GM18858 (cell line): Measurements from ENCODE around the gene PIK3R5.

Experiments
- ATAC-seq: cut with Tn5 transposase; IDR thresholded peaks from one replicate; pipeline ENCODE4 v1.9.1; 2021; ENCODE audit not compliant: unreplicated experiment

PIK3R5 gene

GRCh38 chr17:8954339-8954738, 11.2 kb downstream of the PIK3R5 start:
- no peak for ATAC-seq

DNA sequence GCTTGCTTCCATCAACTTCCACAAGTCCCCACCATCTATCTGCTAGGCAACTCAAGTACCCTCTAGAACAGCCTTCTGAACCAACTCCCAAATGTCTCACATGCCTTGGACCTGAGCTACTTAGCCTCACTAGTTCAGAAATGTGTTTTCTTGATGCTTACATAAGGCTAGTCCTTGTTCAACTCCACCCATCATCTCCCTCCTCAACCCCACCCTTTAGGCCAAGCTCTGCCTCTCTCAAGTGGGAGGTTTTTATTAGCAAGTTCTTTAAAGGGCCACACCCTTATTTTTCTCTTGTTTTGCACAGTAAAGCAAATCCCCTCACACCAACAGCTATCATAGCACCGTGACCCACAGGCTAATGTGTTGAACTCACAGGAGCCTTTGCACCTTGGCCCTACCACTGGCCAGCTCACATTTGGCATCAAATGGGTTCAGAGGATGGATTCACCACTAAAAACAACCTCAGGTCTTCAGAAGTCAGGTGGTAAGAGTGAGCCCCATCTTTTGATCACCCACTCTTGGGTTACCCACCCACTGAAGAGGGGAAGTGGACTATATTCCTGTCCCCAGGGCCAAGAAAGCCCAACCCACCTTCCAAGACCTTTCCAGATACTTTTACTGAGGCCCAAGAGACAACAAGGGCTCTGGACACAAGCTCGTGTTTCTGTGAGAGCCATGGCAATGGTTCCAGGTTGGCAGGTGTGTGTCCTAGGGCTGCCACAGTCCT, 12.2 kb downstream of the PIK3R5 start:
- ATAC-seq, result no peak

DNA sequence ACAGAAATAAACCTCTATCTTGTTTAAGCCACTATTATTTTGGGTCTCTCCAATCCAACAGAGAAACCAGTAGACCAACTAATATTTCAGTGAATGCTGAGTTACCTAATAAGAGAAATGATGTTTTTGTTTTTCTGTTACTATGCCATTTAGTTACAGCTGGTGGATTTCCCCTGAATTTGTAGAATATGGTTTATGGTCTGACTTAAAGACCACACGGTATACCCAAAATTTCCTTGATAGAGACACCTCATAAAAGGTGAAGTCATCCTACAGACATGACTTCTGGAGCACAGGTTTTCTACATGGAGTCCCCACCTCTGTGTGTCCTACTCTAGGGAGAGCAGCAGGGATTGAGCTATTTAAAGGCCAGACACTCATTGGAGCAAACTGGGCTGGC, 13.3 kb downstream of the PIK3R5 start:
- ATAC-seq, result no peak

GRCh38 chr17:8951206-8951605, 14.3 kb downstream of the PIK3R5 start:
- ATAC-seq, result no peak

DNA sequence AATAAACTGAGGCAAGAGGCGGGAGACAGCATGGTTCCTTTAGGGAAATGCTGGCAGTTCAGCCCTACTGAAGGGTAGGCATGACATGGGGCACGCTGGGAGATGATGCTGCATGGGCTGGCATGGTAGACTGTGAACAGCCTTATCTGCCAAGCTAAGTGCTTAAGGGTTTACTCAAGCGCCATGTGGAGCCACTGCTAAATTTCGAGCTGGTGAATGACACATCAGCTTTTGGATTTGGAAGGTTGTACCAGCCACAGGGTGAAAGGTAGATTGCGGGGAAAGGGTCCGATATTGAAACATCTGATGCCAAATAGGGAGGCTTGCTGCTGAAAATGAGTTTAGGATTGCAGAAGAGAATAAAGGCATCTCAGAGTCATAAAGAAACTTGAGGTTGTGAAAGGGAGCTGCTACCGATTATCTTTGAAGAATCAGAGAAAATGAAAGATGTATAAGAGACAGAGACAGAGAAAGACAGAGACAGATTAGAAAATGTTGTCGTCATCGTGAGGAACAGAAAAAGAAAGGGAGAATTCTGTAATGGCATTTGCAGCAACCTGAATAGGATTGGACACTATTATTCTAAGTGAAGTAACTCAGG, 16.3 kb downstream of the PIK3R5 start:
- no peak for ATAC-seq

GRCh38 chr17:8948462-8948861, 17.0 kb downstream of the PIK3R5 start:
- ATAC-seq, result no peak

GRCh38 chr17:8947201-8947600, 18.3 kb downstream of the PIK3R5 start:
- no peak for ATAC-seq

GRCh38 chr17:8946476-8946875, 19.0 kb downstream of the PIK3R5 start:
- no peak for ATAC-seq

DNA sequence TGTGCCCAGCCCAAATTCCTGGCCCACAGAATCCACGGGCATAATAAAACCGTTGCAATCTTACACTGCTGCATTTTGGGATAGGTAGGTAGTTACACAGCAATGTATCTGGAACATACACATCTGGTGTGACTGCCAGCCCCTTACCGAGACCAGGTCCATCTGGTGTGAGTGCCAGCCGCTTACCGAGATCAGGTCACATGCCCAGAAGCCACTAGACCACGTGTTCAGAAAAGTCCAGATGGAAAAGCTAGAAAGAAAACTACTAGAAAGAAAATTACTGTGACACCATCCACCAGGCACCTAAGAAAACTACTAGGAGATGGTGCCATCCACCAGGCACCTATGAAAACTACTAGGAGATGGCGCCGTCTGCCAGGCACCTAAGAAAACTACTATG, 19.4 kb downstream of the PIK3R5 start:
- no peak for ATAC-seq

DNA sequence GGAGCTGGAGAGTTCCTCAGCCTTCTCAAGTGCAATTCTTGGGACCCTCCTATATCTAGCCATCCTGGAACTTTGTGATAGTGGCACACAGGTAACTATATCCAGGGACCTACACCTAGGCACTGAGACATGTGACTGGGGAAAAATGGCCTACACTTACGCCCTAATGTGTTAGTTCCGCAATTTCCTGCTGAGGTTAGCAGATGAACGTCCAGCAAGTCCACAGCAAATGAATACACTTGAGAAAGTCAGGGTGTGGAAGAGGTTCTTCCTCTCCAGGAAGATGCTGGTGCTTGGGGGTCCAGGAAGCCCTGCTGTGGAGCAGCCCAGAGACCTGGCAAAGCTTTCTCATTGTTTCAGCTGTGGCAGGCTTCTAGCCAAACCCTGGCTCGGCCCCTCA, 20.8 kb downstream of the PIK3R5 start:
- ATAC-seq, result no peak

- no peak for ATAC-seq
Measured at GRCh38 chr17:8944083-8944482, 21.4 kb downstream of the PIK3R5 start.

DNA sequence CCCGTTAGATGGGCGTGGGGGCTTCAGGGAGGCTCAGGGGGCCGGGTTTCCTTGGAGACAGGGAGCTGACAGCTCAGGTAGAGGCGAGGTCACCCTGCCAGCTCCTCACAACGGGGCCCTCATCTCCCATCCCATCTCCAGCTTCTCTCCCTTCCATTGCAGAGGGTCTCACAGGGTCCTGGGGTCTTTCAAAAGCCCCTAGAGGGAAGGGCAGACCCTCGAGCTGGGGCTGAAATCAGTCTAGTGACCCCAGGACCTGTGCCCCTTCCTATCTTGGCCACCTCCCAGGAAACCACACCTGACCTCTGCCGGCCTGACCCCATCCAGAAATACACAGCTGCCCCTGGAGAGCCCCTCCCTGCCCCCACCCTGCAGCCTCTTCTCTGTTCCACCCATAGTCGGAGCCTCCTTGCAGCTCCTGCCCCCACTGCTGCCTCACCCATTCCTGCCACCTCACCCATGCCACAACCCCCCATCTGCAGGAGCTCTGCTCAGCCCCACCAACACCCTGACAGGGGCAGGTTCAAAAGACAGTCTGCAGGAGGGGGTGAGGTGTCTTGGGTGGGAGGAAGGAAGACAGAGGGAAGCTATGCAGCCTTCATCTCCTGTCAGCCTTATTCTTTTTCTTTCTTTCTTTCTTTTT, 23.4 kb downstream of the PIK3R5 start:
- ATAC-seq, result no peak

DNA sequence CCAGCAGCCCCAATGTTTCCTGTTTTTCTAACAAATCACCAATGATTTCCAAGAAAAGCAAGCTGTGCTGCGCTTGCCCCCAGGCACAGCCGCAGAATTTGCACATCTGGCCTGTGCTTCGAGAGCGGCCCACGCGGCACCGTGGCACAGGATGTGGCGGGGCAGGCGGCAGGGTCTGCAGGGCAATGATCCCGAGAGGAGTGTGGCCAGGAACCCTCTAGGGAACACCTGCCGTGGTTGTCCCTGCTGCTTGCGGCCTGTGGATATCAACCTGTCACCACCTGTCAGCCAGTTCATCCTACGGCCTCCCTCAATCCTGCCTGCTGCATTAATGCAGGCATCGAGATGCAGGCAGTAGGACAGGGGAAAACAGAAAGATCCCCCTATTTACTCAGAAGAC, 24.0 kb downstream of the PIK3R5 start:
- no peak for ATAC-seq

DNA sequence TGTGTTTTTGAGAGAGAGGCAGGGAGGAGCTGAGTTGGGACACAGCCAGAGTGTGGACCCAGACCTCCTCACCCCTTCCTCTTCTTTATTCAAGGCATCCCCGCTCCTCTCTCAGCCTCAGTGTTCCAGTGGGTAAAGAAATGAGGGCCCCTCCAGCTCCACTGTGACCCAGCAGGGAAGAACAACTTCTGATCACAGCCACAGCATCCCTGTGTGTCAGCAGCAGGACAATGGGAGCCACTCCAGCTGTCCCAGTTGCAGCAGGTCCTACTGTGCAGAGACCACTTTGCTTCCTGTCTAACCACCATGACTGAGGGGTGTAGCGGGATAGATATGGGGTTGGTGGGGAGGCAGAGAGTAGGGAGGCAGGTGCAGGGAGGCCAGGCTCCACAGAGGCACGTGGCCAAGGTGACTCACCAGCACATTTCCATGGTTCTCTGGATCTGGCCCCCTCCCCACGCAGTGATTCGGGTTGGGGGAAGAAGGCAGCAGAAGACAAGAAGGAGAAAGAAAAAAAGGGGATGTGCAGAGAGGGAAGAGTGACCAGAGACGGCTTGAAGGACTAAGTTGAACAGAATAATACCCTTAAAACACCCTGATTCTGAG, 24.5 kb downstream of the PIK3R5 start:
- no peak for ATAC-seq

DNA sequence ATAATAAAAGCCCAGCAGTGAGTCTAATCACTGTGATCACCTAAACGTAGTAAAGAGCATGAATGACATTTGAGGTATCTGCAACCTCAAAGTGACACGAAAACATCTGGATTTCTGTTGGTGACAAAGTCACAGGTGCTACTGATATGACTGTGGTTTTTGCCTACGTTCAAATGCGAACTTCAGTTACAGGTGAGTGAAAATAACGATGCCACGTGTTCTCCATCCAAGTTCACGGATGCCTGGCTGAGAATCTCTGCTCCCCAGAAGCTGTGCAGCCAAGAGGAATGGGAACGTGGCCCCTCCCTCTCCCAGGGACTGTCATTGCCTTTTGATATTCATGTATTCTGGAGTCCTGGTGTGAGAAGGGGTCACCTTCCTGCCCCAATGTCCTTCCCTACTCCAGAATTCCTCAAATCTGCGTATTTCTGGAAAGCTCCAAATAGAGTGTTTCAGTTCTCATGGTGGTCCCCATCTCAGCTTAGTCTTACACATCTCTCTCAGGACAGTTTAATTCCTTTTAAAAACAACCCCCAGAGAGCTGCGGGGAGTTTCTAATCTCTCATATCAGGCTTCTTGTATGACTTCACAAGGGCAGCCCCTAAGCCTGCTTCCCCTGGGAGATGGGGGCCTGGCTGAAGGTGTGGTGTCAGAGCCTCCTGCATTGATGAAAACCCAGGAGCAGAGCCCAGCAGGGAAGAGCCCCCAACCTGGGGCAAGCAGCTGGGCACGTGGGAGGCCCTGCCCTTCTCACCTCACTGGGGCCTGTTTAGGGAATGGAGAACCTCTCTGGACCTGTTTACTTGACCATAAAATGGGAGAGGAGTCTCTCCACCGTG, 25.8 kb downstream of the PIK3R5 start:
- no peak for ATAC-seq

DNA sequence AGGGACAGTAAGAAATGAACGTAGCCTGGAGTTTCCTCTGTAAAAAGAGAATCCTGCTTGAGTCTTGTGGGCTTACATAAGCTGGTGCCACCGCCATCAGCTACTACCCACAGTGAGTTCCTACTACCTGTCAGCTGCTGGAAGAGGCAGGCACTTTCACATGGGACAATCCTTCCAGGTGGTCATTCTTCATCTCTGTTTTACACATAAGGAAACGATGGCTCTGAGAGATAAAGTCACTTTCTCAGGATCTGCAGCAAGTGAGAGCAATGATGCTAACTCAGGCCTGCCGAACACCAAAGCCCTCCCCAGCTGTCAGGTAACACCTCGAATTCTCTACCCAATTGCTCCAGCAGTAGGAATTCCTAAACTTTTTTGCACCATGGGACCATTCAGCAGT, 26.6 kb downstream of the PIK3R5 start:
- ATAC-seq, result no peak

DNA sequence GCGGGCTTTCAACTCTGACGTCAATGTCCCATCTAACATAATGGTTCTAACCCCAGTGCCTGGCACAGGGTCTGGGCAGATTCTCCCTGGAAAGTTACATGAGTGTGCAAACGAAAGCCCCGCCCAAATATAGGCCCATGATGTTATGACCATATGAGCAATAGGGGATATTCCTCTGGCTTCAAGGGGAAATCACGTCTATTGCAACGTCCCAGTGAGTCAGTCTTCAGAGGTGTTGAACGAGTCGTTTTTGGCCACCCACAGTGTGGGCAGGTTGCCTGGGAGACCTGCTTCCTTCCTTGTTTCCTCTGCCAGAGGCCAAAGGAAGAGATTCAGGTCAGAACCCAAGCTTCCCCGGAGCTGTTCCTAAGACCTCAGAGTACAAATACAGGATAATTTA, 30.3 kb downstream of the PIK3R5 start:
- no peak for ATAC-seq

DNA sequence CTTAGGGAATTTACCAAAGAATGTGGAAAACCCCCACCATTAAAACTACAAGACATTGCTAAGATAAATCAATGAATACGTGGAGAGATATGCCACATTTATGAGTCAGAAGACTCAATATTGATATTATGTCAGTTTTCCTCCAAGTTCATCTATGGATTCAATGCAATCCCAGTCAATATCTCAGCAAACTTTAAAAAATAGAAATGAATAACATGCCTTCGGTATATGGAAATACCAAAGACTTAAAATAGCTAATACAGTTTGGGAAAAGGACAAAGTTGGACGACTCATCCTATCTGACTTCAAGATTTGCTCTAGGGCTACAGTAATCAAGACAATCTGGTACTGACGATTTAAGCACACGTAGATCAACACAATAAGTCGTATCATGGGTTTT, 31.2 kb downstream of the PIK3R5 start:
- ATAC-seq, result no peak

GRCh38 chr17:8930649-8931048, 34.9 kb downstream of the PIK3R5 start:
- ATAC-seq, result no peak

GRCh38 chr17:8928347-8928746, 37.2 kb downstream of the PIK3R5 start:
- no peak for ATAC-seq

DNA sequence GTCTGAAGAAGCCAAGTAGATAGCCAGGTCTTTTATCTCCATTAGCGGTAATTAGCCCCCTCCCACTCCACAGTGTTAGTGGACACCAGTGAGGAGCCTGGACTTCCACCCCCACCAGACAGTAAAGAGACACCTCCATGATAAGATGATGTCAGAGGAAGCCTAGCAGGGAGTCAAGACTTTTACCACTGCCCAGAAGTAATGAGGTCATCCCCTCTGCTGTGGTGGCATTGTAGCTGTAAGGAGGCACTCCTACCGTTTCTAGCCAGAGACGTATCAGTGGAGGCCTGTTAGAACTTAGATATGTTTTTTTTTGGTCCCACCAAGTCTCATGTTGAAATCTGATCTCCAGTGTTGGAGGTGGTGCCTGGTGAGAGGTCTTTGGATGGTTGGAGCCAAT, 38.1 kb downstream of the PIK3R5 start:
- no peak for ATAC-seq
